IPS-20b (cell line): Measurements from ENCODE around the gene TANGO2.

ENCODE experiments used
- H3K27ac ChIP-seq: one replicate; pipeline ENCODE4 v1.5.1; 2013; ENCODE audit warnings: low read length
- H3K27me3 ChIP-seq: 2 replicates; pipeline ENCODE4 v1.6.1; 2013; ENCODE audit warnings: mild to moderate bottlenecking, low read length, inconsistent platforms; ENCODE audit not compliant: insufficient read depth
- H3K36me3 ChIP-seq: 2 replicates; pipeline ENCODE4 v1.6.1; 2013; ENCODE audit warnings: low read depth, mild to moderate bottlenecking, inconsistent platforms, low read length, moderate library complexity; ENCODE audit not compliant: insufficient read depth
- H3K4me1 ChIP-seq: 2 replicates; pipeline ENCODE4 v1.6.1; 2013; ENCODE audit warnings: mild to moderate bottlenecking, control low read depth, inconsistent platforms, low read length, moderate library complexity; ENCODE audit not compliant: insufficient read depth
- H3K4me3 ChIP-seq: 2 replicates; pipeline ENCODE4 v1.5.1; 2013; ENCODE audit warnings: mild to moderate bottlenecking, low read length, inconsistent platforms
- H3K9ac ChIP-seq: 2 replicates; pipeline ENCODE4 v1.6.1; 2013; ENCODE audit warnings: low read depth, mild to moderate bottlenecking, inconsistent platforms, low read length, moderate library complexity
- H3K9me3 ChIP-seq: 2 replicates; pipeline ENCODE4 v1.6.1; 2013; ENCODE audit warnings: mild to moderate bottlenecking, low read depth, low read length, inconsistent platforms; ENCODE audit not compliant: insufficient read depth

TANGO2 gene

DNA sequence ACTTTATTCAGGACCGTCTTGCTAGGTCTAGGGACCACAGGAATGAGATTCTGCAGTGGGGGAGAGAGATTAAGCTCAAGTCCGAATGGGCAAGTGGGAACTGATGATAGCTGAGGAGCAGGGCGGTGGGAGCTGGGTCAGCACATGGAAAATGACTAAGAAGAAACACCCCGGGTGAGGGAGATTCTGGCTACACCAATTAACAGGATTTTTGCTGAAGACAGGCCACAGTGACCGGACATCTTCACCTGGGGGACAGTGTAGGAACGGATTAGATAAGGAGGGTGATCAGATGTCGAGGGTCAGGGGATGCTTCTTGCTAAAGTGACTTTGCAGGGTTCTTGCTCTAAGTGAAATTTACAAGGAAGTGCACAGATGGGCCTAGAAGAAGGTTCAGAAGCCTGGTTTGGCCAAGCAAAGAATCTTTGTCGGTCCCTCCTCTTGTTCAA is 50.6 kb downstream of the TANGO2 start:
- Histone ChIP-seq H3K36me3 (no peaks in the 10 kb centered on the region), H3K27me3 (peaks cover 22% of the 10 kb centered on the region), H3K9me3 (no peaks in the 10 kb centered on the region), H3K4me3 (no peak overlapping the region), H3K9ac (no peak overlapping the region), H3K27ac (no peak overlapping the region), H3K4me1 (no peaks in the 10 kb centered on the region)

DNA sequence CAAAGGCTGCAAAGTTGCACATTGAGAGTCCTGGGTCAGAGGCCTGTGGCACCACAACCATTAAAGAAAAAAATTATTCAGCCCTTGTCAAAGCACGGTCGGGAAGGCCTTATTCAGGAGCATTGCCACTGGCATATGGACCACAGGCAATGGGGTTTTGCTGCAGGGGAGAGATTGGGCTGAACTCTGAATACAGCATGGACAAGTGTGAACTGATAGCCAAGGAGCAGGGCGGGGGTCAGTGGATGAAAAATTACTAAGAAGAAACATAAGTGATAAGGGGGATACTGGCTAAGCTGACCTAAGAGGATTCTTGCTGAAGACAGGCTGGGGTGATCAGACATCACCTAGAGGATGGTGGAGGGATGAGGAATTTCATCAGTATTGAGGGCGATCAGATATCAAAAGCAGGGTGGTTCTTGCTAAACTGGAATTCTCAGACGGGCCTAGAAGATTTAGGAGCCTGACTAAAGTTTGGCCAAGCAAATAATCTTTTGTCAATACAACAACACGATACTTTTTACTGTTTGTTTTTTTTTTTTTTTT is 55.8 kb downstream of the TANGO2 start:
- H3K4me3 ChIP-seq = no peak overlapping the region
- H3K27ac ChIP-seq = no peak overlapping the region
- peaks cover 7% of the 10 kb centered on the region; the same call in 1 of the 2 replicates for H3K27me3 ChIP-seq
- H3K4me1 ChIP-seq = peaks cover 4% of the 10 kb centered on the region; the same call in 1 of the 2 replicates
- H3K36me3 ChIP-seq = peaks cover 6% of the 10 kb centered on the region; the same call in 1 of the 2 replicates
- no peak overlapping the region for H3K9ac ChIP-seq
- H3K9me3 ChIP-seq = no peaks in the 10 kb centered on the region

DNA sequence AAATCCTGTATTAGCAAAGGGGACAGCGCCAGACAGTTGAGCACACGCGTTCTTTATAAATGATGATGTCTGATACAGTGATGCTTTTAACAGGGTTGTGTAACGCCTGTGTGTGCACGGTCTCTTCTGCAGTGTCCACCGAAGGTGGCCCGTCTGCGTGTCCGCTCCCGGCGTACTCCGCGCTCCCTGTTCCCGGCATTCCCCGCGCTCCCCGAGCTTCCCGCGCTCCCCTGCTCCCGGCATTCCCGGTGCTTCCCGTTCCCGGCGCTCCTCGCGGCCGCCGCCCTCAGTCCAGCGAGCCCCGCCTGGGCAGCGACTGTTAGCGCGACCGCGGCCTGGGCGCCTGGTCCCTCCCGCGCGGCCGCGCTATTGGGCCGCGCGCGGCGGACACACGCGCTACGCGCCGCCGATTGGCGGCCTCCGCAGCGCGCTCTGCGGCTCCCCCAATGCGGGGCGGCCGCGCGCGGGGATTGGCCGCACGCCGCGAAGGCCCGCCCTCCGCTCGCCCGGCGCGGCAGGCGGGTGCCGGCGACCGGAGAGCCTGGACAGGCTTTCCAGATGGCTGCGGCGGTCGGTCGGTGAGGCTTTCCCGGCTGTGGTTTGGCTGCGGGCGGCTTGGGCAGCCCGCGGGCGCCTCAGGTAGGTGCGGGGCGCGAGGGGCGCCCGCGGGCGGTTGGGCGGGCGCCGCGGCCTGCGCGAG is 59.0 kb downstream of the TANGO2 start, which contains the start of gene DGCR8:
Gene DGCR8 (plus strand): TSS at position 497 of the 700 bp plus-strand sequence. CDS start 5,723 bp downstream, outside the sequence.
- H3K27me3 ChIP-seq = no peaks in the 10 kb centered on the region
- H3K9ac ChIP-seq = peak within 1 kb of the TSS; percentile 100
- H3K9me3 ChIP-seq = no peaks in the 10 kb centered on the region
- peak within 1 kb of the TSS; percentile 100 for H3K4me3 ChIP-seq
- H3K27ac ChIP-seq = peak within 1 kb of the TSS; percentile 96
- peaks cover 17% of the 10 kb centered on the region; the same call in 1 of the 2 replicates for H3K36me3 ChIP-seq
- H3K4me1 ChIP-seq = peaks cover 16% of the 10 kb centered on the region; the same call in 1 of the 2 replicates

DNA sequence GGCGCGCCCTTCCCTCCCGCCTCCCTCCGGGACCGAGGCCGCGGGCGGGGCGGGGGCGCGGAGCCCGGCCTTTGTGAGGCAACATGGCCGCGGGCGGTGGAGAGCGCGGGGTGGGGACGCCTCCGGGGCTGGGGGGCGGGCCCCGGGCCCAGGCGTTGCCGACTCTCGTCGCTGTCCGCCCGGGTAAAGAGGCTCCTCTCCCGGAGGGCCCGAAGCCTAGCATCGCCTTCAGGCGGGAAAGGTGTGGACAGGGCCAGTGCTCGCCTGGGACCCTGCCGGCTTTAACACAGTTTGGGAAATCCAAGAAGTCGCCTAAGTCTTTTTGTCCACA is 59.5 kb downstream of the TANGO2 start:
- no peaks in the 10 kb centered on the region for H3K27me3 ChIP-seq
- peak overlapping the region; percentile 100 for H3K9ac ChIP-seq
- H3K4me3 ChIP-seq = peak overlapping the region; percentile 100

GRCh38 chr22:20080776-20081654 is 60.1 kb downstream of the TANGO2 start:
- Histone ChIP-seq H3K9me3 (no peaks in the 10 kb centered on the region), H3K4me1 (peaks cover 16% of the 10 kb centered on the region; the same call in 1 of the 2 replicates), H3K36me3 (peaks cover 27% of the 10 kb centered on the region), H3K27ac (peak overlapping the region; percentile 96), H3K9ac (peak overlapping the region; percentile 100), H3K4me3 (peak overlapping the region; percentile 100), H3K27me3 (no peaks in the 10 kb centered on the region)

More for the DNA sequence above, 59.5 kb downstream of the TANGO2 start:
- peaks cover 21% of the 10 kb centered on the region for H3K36me3 ChIP-seq
- H3K27ac ChIP-seq = peak overlapping the region; percentile 96
- no peaks in the 10 kb centered on the region for H3K9me3 ChIP-seq
- peaks cover 16% of the 10 kb centered on the region; the same call in 1 of the 2 replicates for H3K4me1 ChIP-seq

- Histone ChIP-seq H3K9me3 (no peaks in the 10 kb centered on the region), H3K36me3 (peaks cover 50% of the 10 kb centered on the region), H3K27ac (no peak overlapping the region), H3K27me3 (no peaks in the 10 kb centered on the region), H3K4me3 (no peak overlapping the region), H3K9ac (peak overlapping the region; percentile 59), H3K4me1 (peaks cover 16% of the 10 kb centered on the region; the same call in 1 of the 2 replicates)
Observed at GRCh38 chr22:20083157-20083890, 62.4 kb downstream of the TANGO2 start.

- peak overlapping the region; percentile 59; the same call in 1 of the 2 replicates for H3K9ac ChIP-seq
- H3K4me3 ChIP-seq = 0 out of 2 replicates have a peak overlapping the region, but pooled peaks have one; percentile 7
- H3K9me3 ChIP-seq = no peaks in the 10 kb centered on the region
- no peak overlapping the region for H3K27ac ChIP-seq
- H3K27me3 ChIP-seq = no peaks in the 10 kb centered on the region
- H3K4me1 ChIP-seq = peaks cover 16% of the 10 kb centered on the region; the same call in 1 of the 2 replicates
- peaks cover 57% of the 10 kb centered on the region for H3K36me3 ChIP-seq
Observed at GRCh38 chr22:20083891-20084546, 63.1 kb downstream of the TANGO2 start.

- peak overlapping the region; percentile 38; the same call in 1 of the 2 replicates for H3K9ac ChIP-seq
- H3K4me1 ChIP-seq = peaks cover 16% of the 10 kb centered on the region; the same call in 1 of the 2 replicates
- no peaks in the 10 kb centered on the region for H3K27me3 ChIP-seq
- H3K4me3 ChIP-seq = 0 out of 2 replicates have a peak overlapping the region, but pooled peaks have one; percentile 7
- H3K9me3 ChIP-seq = no peaks in the 10 kb centered on the region
- H3K36me3 ChIP-seq = peaks cover 65% of the 10 kb centered on the region
- H3K27ac ChIP-seq = no peak overlapping the region
Observed at GRCh38 chr22:20084547-20085413, 63.9 kb downstream of the TANGO2 start.

DNA sequence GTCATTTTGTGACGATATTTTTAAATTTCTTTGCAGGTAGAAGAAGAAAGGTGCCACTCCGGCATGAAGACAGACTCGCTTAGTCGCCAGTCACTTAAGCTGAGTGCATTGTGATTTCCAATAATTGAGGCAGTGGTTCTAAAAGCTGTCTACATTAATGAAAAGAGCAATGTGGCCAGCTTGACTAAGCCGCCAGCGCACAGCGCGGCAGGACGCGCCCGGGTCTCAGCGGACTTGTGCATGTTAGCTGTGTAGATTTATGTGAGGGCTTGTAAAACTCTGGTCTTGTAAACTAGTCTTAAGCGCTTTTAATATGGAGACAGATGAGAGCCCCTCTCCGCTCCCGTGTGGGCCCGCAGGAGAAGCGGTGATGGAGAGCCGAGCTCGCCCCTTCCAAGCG is 64.7 kb downstream of the TANGO2 start:
- Histone ChIP-seq H3K4me1 (peaks cover 16% of the 10 kb centered on the region; the same call in 1 of the 2 replicates), H3K36me3 (peaks cover 73% of the 10 kb centered on the region), H3K9me3 (no peaks in the 10 kb centered on the region), H3K27me3 (no peaks in the 10 kb centered on the region), H3K27ac (no peak overlapping the region), H3K4me3 (no peak overlapping the region), H3K9ac (peak overlapping the region; percentile 38; the same call in 1 of the 2 replicates)

DNA sequence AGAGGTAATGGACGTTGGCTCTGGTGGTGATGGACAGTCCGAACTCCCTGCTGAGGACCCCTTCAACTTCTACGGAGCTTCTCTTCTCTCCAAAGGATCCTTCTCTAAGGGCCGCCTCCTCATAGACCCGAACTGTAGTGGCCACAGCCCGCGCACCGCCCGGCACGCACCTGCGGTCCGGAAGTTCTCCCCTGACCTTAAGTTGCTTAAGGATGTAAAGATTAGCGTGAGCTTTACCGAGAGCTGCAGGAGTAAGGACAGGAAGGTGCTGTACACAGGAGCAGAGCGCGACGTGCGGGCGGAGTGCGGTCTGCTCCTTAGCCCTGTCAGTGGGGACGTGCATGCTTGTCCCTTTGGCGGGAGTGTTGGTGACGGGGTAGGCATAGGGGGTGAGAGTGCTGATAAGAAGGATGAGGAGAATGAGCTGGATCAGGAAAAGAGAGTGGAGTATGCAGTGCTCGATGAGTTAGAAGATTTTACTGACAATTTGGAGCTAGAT is 65.2 kb downstream of the TANGO2 start:
- Histone ChIP-seq H3K36me3 (peaks cover 78% of the 10 kb centered on the region), H3K9ac (no peak overlapping the region), H3K27me3 (no peaks in the 10 kb centered on the region), H3K27ac (no peak overlapping the region), H3K4me3 (no peak overlapping the region), H3K9me3 (no peaks in the 10 kb centered on the region), H3K4me1 (peaks cover 16% of the 10 kb centered on the region; the same call in 1 of the 2 replicates)
